Activated CD4-positive, CD25-positive, alpha-beta regulatory T cell treated with anti-CD3 and anti-CD28 coated beads, Interleukin-2, amount 50 U/mL, for 24 hours (primary cell): ENCODE measurements around the gene CBFA2T3.

Source experiments
- ATAC-seq, 2 donors: fragments of 150-1000 bp; cut with Tn5 transposase; one replicate each; pipeline ENCODE4 v1.10.0; 2021; ENCODE audit warnings: mild to moderate bottlenecking in 1 of 2, moderate library complexity in 1 of 2

Gene CBFA2T3

DNA sequence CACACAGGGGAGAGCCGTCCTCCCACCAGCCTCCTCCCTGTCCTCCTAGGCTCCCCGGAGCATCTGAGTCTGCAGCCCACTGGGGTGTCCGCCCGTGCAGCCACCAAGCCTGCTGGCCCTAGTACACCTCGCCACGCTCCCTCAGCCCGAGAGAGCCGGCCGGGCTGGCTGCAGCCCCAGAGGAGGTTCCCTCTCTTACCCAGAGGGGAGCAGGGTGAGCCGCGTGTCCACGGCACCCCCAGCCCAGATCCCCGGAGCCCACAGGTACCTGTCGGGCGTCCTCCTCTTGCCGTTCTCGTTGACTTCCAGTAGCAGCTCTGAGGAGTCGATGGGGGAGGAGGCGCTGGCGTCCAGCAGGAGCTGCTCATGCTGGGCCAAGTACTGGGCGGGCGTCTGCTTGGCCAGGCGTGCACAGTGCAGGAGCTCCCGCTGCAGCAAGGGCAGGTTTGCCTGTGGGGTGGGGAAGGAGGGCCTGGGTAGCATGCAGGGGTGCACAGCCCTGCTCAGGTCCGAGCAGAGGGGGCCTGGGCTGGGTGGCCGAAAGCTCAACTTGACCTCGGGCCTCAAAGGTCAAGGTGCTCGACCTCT lies 91.2 kb downstream of the CBFA2T3 start:
- no peak for ATAC-seq

DNA sequence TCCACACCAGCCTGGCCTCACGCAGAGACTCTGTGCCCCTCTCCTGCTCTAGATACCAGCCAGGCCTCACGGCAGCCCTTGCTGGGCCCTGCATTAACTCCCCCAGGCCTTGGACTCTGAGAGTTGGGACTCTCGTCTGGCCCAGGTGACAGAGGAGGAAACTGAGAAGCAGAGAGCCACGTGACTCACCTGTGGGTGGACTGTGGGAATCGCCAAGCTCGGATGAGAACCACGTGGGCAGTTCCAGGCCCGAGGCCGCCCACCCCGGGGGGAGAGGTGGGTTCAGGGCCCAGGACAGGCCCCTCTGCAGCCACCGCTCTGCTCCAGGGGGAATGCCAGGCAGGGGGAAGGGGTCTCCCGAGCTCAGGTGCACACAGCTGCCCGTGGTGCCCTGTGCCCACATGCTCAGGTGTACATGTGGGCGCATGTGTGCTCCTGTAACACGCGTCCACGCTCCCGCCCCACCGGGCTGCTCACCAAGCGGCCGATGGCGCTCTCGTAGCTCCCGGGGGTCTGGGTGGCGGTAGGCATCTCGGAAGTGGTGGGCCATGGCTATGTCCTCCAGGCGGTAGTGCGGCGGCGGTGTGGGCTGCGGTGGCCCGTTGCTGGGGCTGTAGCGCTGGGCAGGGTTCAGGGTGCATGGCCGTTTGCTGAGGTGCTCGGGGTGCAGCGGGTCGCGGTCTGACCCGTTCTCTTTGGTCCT lies 92.3 kb downstream of the CBFA2T3 start:
- ATAC-seq: no peak

DNA sequence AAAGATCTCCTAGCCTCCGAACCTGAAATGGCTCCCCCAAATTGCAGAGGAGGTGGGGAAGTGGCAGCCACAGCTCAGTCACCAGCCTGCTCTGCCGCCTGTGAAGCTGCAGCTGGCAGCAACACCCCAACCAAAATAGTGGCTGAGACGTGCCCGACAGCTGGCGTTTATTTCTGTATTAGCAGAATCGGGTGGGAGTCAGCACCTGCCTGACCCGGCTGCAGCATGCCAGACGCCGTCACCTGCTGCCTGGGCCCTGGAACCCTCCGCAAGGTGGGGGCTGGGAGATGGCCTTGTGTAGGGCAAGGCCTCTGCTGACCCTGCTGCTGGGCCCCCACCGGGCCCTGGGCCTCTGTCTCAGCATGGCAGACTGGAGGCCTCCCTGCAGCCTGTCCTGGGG lies 93.1 kb downstream of the CBFA2T3 start:
- no peak for ATAC-seq

DNA sequence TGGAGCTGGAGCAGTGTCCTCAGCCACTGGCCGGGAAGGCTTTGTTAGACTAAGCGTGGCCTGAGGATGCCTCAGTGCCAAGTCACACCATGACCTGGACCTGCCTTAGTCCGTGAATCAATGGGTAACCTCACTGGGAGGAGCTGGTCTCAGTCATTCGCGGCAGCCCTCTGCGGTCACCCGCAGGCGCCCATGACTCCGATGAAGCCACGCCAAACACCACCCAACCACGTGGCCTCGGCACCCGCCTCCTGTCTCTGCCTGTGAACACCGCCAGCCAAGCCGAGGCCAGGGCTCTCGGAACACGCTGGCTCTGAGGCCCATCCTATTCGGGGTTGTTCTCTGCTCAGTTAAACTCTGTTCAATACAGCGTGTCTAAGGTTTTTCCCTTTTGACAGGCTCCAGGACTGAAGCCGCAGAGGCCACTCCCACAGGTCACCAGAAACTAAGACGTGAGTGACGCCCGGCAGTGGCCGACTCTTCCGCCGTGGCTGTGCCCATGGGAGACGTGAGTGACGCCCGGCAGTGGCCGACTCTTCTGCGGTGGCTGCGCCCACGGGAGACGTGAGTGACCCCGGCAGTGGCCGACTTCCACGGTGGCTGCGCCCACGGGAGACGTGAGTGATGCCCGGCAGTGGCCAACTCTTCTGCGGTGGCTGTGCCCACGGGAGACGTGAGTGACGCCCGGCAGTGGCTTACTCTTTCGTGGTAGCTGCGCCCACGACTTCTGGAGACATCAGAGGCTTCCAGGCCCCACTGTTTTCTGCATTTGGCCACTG lies 93.7 kb downstream of the CBFA2T3 start:
- no peak for ATAC-seq

DNA sequence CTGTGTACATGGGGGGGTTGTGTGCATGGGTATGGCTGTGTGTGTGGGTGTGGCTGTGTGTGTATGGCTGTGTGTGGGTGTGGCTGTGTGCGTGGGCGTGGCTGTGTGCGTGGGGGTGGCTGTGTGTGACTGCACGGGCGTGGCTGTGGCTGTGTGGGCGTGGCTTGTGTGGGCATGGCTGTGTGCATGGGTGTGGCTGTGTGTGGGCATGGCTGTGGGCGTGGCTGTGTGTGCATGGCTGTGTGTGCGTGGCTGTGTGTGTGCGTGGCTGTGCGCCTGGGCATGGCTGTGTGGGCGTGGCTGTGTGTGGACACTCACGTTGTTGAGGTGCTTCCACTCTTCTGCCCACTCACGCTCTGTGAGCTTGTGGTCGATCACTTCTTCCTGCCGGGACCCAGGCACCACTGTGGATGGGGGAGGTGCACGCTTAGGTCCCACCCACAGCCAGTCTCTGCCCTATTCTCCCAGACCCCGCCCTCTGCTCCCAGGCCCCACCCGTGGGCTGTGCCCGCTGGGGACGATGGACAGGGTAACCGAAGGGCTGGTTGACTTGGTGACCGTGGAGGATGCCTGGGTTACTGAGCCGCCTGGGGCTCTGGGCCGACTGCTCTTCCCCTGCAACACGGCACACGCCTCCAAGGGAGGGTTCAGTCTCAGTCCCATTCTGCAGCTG lies 94.5 kb downstream of the CBFA2T3 start:
- no peak for ATAC-seq

DNA sequence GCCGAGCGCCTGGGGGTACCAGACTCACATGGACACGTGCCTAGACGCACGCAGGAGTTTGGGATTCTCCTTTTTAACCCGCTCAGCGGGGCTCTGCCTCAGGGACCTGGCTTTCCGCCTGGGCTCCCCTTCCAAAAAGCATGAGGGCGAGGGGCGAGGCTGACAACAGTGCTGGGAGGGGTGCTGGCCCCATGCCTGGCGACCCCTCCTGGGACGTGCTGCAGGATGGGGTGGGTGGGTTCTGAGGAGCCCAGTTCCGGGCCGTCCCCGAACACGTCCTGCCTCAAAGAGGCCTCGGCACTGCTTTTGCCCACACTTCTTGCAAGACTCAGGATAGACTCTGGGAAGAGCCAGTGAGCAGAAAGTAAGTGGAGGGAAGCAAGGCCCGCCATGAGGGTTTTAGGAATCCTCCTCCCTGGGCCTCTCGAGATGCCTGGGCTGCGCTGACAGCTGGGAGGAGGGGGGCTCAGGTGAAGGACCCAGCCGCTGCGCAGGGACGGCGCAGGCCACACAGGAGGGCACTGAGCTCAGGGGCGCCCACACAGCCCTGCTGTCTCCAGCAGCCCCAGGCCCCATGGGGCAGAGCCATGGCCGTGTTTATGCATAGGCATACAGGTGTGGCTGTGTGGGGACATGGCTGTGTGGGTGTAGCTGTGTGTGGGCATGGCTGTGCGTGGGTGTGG lies 95.2 kb downstream of the CBFA2T3 start:
- ATAC-seq: no peak

DNA sequence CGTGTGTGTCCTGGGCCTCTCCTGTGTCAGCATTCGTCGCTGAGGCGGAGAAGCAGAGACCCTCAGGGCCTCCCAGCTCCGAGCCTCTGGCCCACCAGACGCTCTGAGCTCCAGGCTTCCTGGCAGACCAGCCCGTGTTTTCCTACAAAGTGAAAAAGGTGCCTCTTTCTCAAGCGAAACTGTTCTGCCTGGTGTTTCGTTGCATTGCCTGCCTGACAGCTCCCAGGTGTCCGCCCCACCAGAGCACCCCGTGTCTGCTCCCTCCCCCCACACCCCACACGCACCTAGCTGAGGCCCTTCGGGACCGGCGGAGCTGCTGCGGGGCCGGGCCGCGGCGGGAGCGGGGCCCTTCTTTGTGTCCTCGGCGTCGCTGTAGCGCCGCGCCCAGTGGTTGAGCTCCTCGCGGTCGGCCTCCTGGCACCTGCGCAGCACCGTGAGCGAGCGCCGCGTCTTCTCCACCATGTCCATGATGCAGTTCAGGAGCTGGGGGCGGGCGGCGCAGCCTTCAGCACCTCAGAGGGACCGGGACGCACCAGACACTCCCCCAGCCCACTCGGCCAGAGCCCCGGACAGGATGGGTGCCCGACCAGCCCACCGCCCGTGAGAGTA lies 95.9 kb downstream of the CBFA2T3 start:
- no peak for ATAC-seq

DNA sequence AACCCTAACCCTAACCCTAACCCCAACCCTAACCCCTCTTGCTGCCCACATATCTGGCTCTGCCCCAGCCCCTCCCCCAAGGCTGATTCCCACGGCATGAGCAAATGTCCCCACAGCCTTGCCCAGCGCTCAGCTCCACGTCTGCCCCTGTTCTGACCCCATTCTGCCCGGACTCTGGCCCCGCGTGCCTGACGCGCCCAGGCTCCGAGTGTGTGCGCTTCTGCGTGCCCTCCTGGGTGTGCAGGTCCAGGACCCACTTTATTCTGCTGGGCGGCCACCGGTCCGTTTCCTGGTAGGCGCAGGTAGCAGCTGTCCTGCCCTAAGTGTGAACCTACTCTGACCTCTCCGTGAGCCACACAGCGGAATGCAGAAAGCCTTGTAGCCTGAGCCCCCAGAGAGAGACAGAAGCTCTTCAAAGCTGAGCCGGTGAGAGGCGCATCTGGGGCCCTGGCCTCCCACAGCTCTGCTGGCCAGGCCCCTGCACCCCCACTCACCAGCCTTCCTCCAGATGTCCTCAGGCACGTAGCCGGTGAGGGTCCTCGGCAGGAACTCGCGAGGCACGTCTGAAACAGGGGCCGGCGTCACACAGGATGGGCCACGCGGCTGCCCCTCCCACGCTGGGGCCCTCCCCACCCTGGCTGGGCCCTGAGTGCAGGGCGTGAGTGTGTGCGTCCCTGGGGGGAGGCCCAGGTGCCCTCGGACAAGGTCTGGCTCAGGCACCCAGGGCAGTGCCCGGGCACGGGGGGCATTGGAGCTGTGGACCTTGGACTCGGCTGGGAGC lies 96.6 kb downstream of the CBFA2T3 start:
- no peak for ATAC-seq

DNA sequence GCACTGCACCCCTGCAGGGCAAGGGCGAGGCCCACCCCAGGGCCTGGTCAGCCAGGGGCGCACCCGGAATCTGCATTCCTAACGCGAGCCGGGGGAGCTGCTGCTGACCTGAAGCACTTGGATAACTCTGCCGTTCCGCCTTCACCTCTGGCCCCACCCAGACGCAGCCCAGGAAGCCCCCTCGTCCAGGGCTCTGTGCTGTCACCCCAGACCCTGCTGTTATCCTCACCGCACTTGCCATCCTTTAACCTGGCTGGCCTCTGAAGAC lies 97.3 kb downstream of the CBFA2T3 start:
- ATAC-seq: no peak

DNA sequence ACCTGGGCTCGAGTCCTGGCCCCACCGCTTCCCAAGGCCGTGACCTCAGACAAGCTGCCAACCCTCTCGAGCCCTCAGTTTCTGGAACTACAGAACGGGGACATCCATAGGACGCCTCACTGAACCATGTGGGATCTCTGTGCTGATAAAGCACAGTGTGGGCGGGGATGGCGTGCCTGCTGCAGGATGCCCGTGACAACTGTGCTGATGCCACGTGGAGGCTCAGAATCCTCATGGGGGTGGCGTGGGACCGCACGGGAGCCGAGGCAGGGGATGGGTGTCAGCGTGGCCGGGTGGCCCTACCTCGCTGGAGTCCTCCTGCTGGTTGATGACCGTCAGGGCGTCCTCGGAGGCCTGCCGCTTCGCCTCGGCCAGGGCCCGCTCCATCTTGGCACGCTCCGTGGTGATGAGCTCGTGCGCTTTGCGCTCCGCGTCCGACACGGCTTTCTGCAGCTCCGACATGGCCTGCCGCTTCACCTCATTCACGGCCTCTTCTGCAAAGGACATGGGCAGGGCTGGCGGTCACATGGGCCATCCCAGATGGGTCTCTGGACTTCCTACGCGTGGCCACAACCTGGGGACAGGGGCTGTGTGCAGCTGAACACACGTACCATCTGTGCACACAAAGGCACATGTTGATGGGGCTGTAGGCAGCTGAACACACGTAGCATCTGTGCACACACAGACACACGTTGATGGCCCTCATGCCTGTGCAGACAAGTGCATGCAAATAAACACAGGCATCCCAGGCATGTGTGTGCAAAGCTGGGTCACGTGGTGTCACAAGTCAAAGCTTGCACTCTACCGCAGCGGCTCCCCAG lies 97.8 kb downstream of the CBFA2T3 start:
- no peak for ATAC-seq

DNA sequence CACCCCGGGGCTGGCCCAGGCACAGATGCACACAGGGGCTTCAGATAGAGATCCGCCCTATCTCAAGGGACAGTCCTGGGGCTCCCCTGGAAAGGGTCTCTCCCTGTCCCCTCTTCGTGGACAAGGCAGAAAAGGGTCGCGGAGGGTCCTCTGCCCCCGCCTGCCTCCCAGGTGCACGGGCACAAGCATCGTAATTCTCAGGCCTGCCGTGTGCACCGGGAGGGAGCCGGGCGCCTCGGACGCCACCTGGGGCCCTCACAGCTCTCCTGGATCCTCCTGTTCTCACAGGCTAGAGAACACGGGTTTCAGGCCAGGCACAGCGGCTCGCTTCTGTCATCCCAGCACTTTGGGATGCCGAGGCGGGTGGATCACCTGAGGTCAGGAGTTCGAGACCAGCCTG lies 98.7 kb downstream of the CBFA2T3 start:
- no peak for ATAC-seq

DNA sequence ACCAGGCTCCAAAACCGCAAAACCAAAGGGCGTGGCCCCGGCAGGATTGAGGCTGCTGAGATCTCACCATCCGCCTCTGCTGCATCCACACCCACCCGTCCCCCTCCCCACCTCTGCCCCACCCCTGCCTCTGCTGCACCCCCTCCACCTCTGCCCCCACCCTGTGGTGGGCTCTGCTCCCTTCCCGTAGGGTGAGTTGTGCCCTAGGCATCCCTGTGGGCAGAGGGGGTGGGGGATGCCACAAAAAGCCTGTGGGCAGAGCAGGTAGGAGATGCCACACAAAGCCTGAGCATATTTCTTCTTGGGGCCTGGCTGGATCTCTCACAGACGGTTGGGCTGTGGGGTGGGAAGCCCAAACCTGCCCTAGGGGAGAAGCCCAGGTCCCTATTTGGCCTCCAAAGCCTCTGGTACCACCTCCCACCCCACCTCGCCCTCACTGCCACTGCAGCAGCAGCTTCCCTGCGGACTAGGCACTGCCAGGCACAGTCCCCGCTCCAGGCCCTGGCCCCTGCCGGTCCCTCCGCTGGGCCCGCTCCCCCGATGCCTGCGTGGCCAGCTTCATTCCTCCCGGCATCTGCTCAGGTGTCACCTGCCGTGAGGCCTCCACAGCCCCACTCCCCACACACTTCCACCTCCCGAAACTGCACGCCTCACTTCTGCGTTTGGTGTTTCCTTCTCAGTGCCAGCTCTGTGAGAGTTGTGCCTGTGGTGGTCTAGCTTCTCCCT lies 99.3 kb downstream of the CBFA2T3 start:
- ATAC-seq: no peak

DNA sequence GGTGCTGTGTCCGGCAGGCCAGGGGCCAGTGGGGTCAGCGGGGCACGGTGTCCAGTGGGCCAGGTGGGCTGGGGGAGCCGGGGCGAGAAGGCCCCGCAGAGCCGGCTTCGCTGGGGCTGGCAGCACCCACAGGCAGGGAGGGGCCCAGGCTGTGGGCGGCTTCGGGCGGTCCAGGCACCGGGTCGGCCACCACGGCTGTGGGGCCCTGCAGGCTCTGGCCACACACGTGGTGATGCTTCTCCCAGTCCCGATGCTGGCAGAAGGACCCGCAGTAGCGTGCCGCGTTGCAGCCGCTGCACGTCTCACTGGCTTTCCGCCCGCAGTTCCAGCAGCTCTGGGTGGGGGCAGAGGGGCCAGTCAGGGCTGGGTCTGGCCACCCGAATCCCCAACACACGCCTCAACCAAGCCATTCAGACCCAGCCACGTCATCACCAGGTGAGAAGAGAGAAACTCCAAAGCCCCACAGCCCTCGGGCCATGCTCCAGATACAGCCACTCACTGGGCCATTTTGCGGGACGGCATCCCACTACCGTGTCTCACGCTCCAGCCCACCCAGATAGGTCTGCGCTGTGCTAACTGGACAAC lies 100.0 kb downstream of the CBFA2T3 start:
- no peak for ATAC-seq

DNA sequence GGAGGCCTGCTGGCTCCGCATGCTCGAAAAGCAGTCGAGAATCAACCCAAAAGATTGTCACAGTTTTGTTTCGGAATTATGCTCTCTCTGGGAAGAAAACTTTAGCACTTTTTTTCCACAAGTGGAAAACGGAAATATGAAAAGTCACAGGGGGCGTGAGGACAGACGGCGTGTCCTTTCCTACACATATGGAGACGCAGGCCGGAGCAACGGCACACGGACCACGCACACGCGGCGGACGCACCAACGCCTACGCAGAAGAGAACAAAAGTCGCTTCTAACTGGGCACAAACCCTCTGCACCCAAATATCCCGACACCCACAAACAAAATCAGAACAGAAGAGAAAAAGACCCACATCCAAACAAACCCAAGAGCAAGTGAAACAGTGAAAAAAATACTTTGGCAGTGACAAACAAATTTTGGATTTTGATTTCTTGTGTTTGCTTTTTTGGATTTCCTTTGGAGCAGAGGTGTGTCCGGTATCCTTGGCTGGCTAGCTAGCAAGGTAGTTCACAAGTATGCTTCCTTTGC lies 101.2 kb downstream of the CBFA2T3 start:
- ATAC-seq: no peak

DNA sequence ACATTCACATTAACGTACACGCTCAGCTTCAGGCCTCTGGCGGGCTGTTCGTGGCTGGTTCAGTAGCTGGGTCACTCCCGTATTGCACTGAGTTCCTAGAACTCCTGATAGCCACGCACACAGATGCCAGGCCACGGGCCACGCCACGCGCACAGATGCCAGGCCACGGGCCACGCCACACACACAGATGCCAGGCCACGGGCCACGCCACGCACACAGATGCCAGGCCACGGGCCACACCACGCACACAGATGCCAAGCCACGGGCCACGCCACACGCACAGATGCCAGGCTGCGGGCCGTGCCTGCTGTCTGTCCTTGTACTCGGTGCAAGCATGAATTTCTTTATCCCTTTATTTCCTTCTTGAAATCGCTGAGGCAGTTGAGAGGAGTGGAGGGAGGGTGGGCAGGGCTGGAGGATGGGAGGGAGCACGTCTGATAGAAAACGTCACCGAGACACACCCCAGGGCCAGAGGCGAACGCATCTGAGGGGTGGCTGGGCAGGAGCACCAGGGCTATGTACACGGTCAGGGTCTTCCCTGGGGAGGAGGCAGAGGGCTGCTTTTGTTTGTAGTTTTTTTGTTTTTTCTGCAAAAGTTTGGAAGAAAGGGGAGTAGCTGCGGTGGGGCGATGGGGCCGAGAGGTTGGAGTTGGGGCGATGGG lies 101.9 kb downstream of the CBFA2T3 start:
- no peak for ATAC-seq

DNA sequence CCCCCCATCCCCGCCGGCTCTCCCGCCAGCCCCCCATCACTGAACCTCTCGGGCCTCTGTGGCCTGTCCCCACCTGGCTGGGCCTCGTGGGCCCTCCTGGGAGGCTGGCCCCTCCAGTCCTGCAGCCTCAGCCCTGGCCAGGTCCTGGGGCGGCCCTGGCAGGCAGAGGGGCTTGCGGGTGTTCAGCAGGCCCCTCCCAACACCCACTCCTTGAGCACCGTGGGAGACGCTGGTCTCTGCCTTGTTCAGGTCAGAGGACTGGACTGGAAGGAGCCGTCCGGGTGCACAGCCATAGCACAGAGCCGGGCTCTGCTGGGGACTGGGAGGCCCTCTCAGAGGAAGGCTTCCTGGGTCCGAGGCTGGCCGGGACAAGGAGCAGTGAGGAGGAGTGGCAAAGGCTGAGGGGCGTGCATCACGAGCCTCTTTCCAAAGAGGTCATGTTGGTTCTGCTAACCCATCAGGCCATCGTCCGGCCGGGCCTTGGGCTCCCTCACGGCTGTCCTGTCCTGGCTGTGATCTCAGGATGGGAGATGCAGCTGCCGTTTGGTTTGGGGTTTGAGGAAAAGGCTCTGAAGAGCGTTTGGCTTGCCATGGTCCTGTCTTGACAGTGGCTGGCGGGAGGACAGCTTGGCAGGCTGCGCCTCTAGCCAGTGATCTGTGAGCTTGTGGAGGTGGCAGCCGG lies 104.2 kb downstream of the CBFA2T3 start:
- no peak for ATAC-seq

DNA sequence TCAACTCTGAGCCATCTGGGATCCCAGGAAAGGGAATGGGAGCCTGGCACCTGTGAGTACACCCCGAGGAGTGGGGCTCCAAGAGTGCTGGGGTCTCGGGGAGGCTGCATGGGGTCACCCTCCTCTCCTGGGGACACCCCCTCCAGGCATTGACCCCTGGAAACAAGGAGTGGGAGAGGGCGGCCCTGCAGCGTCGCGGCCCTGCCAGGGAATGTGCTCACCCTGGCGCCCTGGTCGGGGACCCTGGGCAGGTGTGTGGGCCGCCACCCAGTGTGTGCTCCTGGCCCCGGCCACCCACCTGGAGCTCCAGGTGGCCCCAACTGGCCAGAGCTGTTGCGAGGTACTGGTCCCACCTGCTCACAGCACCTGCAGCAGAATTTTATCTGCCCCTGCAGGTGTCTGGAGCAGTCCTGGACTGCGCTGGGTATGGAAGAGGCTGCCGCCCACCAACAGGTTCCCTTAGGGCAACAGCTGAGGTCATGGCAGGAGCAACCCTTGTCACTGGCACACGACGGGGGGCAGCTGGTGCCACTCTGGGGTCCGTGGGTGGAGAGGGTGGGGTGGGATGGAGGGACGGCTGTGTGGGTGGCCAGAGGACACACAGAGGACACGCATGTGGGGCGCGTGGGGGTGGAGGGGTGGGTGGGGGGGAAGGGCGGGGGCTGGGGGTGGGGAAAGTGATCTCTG lies 105.1 kb downstream of the CBFA2T3 start:
- ATAC-seq: no peak

DNA sequence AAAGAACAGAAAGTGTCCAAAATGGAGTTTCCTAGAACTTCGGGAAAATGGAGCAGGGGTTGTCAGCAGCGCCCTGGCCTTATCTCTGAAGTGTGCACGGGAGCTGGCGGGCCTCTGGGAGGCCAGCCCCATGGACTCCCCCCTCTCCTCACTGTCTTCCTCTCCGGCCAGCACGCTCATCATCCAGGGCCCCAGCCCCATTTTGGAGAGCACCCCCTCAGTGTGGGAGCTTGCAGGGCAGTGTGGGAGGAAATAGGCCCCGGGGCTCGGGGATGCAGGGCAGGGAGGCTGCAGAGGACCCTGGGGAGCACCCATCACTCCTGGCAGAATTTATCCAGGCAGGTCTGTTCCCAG lies 105.7 kb downstream of the CBFA2T3 start:
- ATAC-seq: no peak
